ENCODE measurements around the gene PTBP3.

DNA sequence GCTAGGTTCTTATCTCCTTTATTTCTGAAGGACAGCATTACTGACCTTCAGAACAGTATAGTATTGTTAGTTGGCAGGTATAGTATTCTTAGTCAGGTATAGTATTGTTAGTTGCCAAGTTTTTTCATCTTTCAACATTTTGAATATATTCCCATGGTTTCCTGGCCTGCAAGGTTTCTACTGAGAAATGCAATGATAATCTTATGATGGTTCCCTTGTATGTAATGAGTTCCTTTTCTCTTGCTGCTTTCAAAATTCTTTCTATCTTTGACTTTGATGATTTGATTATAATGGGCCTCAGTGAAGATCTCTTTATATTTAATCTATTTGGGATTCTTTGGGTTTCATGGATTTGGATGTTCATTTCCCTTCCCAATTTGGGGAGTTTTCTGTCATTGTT is 34.0 kb upstream of the PTBP3 start:
- TF ChIP-seq, protein P1, sequence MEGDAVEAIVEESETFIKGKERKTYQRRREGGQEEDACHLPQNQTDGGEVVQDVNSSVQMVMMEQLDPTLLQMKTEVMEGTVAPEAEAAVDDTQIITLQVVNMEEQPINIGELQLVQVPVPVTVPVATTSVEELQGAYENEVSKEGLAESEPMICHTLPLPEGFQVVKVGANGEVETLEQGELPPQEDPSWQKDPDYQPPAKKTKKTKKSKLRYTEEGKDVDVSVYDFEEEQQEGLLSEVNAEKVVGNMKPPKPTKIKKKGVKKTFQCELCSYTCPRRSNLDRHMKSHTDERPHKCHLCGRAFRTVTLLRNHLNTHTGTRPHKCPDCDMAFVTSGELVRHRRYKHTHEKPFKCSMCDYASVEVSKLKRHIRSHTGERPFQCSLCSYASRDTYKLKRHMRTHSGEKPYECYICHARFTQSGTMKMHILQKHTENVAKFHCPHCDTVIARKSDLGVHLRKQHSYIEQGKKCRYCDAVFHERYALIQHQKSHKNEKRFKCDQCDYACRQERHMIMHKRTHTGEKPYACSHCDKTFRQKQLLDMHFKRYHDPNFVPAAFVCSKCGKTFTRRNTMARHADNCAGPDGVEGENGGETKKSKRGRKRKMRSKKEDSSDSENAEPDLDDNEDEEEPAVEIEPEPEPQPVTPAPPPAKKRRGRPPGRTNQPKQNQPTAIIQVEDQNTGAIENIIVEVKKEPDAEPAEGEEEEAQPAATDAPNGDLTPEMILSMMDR (conservative IDR thresholded peaks at IDR 0.05 in 1 of 2, IDR thresholded peaks at IDR 0.05 in 1 of 2; ENCODE audit: extremely low read depth in 1 of 2, insufficient read depth in 1 of 2, low read depth in 1 of 2, low read length in 2 of 2), result no peak
- TF ChIP-seq EZH2 (IDR thresholded peaks at IDR 0.05; ENCODE audit: borderline replicate concordance, low read length), result no peak

Measured in mammary epithelial cell (primary cell).